Naive thymus-derived CD8-positive, alpha-beta T cell (primary cell): ENCODE data around the gene FGF22. TPM values are rescaled to one million over a fixed set of nuclear protein-coding genes. Genes with fewer than 3 reads are reported as not detected.

Source experiments
- ATAC-seq, 2 donors: fragments of 150-1000 bp; cut with Tn5 transposase in 1 of 2; sonication (Bioruptor Pico), chemical (Tn5 transposase) in 1 of 2; 1 replicate in 1 of 2; 2 replicates in 1 of 2; pipeline ENCODE4 v1.10.0; 2021; ENCODE audit warnings: mild to moderate bottlenecking in 2 of 2, moderate library complexity in 2 of 2
- POLR2A ChIA-PET: fragments of 350-600 bp; sonication (Branson Sonifier 250); formaldehyde crosslinking; loops from one replicate; lab custom pipeline; 2021; ENCODE audit warnings: antibody characterized with exemption; lab: Charles Lee
- DNase-seq, 10 donors: peaks; one replicate each; pipeline versions ENCODE4 v3.0.0 to v3.0.0-alpha.2; 2020 to 2022
- H3K27ac Mint-ChIP-seq, 10 donors: one replicate each; pipeline ENCODE4 v1.8.0; 2020 to 2022; ENCODE audit warnings: mild to moderate bottlenecking in 10 of 10, mixed read lengths in 10 of 10, moderate library complexity in 4 of 10, inconsistent platforms in 1 of 10
- H3K27me3 Mint-ChIP-seq, 5 donors: one replicate each; pipeline ENCODE4 v1.8.0; 2021 to 2022; ENCODE audit warnings: mixed read lengths in 5 of 5
- H3K36me3 Mint-ChIP-seq, 3 donors: one replicate each; pipeline ENCODE4 v1.8.0; 2020 to 2022; ENCODE audit warnings: mixed read lengths in 3 of 3, mild to moderate bottlenecking in 2 of 3, inconsistent platforms in 1 of 3
- H3K4me1 Mint-ChIP-seq, 4 donors: one replicate each; pipeline ENCODE4 v1.8.0; 2021 to 2022; ENCODE audit warnings: mixed read lengths in 4 of 4
- H3K4me3 Mint-ChIP-seq, 10 donors: one replicate each; pipeline ENCODE4 v1.8.0; 2020 to 2022; ENCODE audit warnings: mild to moderate bottlenecking in 10 of 10, mixed read lengths in 10 of 10, moderate library complexity in 6 of 10, inconsistent platforms in 1 of 10
- H3K9me3 Mint-ChIP-seq, 9 donors: one replicate each; pipeline ENCODE4 v1.8.0; 2020 to 2022; ENCODE audit warnings: mixed read lengths in 9 of 9, mild to moderate bottlenecking in 3 of 9, inconsistent platforms in 1 of 9, moderate library complexity in 1 of 9
- polyA plus RNA-seq, 3 donors: library from polyadenylated mRNA; unstranded; fragments of 300-500 nt; fragmentation: Illumina TruSeq; gene quantifications; one replicate each; pipeline ENCODE4 v1.2.3, GENCODE V29; 2021
- total RNA-seq, 8 experiments: library from RNA in 2 of 8; stranded (reverse) in 2 of 8; gene quantifications; one replicate each; pipeline ENCODE4 v1.2.3 and lab custom pipeline; 2021 to 2026

The FGF22 gene
- total and polyA plus RNA-seq, 5 experiments from 2014 or later, result 2.4 to 2.6 TPM; not detected in 3

- ATAC-seq, result no peak
- Mint-ChIP-seq H3K27ac (peak overlapping the region; percentile 86 to 99 (median 98)), H3K27me3 (peaks cover 0 to 3% (median 0%) of the 10 kb centered on the region in 5 donors), H3K4me3 (peak overlapping the region; percentile 75 to 99 (median 96)), H3K36me3 (no peaks in the 10 kb centered on the region), H3K9me3 (no peaks in the 10 kb centered on the region), H3K4me1 (peaks cover 0 to 12% (median 4%) of the 10 kb centered on the region in 4 donors)
- POLR2A ChIA-PET, result interaction anchor here (0.6 to 1.5 kb wide), 4 partner anchors 20 to 175 kb away, joined by 4 to 5 read pairs (median 4); no protein-coding TSS in a partner anchor
- DNase-seq, result peak in 8 of 10 donors; percentile 34 to 92 (median 62)
Measured at GRCh38 chr19:681029-682019, 41.6 kb downstream of the FGF22 start.

DNA sequence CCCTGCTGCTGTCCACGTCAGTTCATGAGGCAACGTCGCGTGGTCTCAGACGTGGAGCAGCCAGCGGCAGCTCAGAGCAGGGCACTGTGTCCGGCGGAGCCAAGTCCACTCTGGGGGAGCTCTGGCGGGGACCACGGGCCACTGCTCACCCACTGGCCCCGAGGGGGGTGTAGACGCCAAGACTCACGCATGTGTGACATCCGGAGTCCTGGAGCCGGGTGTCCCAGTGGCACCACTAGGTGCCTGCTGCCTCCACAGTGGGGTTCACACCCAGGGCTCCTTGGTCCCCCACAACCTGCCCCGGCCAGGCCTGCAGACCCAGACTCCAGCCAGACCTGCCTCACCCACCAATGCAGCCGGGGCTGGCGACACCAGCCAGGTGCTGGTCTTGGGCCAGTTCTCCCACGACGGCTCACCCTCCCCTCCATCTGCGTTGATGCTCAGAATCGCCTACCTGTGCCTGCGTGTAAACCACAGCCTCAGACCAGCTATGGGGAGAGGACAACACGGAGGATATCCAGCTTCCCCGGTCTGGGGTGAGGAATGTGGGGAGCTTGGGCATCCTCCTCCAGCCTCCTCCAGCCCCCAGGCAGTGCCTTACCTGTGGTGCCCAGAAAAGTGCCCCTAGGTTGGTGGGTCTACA lies 43.1 kb downstream of the FGF22 start:
- POLR2A ChIA-PET, result interaction anchor here (0.7 kb wide), 1 partner anchor 34 kb away, joined by 3 read pairs; no protein-coding TSS in a partner anchor
- Mint-ChIP-seq H3K36me3 (no peaks in the 10 kb centered on the region), H3K4me1 (peaks cover 0 to 12% (median 4%) of the 10 kb centered on the region in 4 donors), H3K4me3 (no peak overlapping the region), H3K27ac (peak overlapping the region in 3 of 10 donors; percentile 43 to 86 (median 57)), H3K27me3 (no peaks in the 10 kb centered on the region), H3K9me3 (no peaks in the 10 kb centered on the region)
- DNase-seq (no peak), ATAC-seq (no peak)

- no peaks in the 10 kb centered on the region for H3K9me3 Mint-ChIP-seq
- no peak overlapping the region for H3K4me3 Mint-ChIP-seq
- no peaks in the 10 kb centered on the region for H3K36me3 Mint-ChIP-seq
Measured at GRCh38 chr19:685454-685931, 45.8 kb downstream of the FGF22 start.

DNA sequence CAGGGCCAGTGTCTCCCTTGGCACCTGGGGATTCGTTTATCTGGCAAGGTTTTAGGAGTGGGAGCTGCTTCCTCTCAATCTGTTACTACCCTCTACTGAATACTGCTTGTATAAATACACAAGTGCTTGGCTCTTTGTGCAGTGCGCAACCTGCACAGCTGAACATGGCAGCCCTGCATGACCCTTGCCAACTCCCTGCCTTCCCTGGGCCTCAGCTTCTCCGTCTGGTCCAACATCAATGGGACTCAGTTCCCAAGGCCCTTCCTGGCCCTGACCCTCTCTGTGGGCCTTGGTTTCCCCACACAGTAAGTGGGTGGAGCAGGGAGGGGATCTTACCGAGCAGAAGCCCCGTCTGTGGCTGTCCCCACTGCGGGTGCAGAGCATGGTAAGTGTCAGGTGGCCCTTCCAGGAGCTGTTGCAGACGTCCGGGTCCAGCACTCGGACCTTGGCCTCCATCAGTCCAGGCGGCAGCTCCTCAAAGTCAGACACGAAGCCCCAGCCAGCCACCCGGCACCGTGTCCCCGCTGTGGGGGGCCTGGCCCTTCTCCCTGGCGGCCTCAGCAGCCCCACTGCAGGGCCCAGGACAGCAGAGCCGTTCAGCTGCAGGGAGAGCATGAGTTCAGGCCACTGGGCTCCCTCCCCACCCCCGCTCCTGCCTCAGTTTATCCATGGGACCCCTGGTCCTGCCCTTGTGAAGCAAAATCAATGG lies 47.1 kb downstream of the FGF22 start:
- no peak for ATAC-seq
- no peaks in the 10 kb centered on the region for H3K9me3 Mint-ChIP-seq
- H3K27me3 Mint-ChIP-seq, result no peaks in the 10 kb centered on the region
- POLR2A ChIA-PET, result no interaction called here
- DNase-seq, result no peak
- H3K27ac Mint-ChIP-seq, result peak overlapping the region in 1 of 10 donors; percentile 18
- no peak overlapping the region for H3K4me3 Mint-ChIP-seq
- H3K4me1 Mint-ChIP-seq, result no peaks in the 10 kb centered on the region
- no peaks in the 10 kb centered on the region for H3K36me3 Mint-ChIP-seq

More at GRCh38 chr19:685454-685931, 45.8 kb downstream of the FGF22 start:
- POLR2A ChIA-PET, result no interaction called here
- no peaks in the 10 kb centered on the region for H3K27me3 Mint-ChIP-seq
- no peak for ATAC-seq
- no peak for DNase-seq
- H3K27ac Mint-ChIP-seq, result no peak overlapping the region
- peaks cover 0 to 3% (median 3%) of the 10 kb centered on the region in 4 donors for H3K4me1 Mint-ChIP-seq

- Mint-ChIP-seq H3K4me1 (no peaks in the 10 kb centered on the region), H3K4me3 (no peak overlapping the region), H3K27ac (peak overlapping the region in 2 of 10 donors; percentile 62 to 67), H3K27me3 (no peaks in the 10 kb centered on the region), H3K9me3 (no peaks in the 10 kb centered on the region), H3K36me3 (no peaks in the 10 kb centered on the region)
- no peak for DNase-seq
- POLR2A ChIA-PET, result no interaction called here
- no peak for ATAC-seq
Measured at GRCh38 chr19:687569-688166, 48.0 kb downstream of the FGF22 start.

DNA sequence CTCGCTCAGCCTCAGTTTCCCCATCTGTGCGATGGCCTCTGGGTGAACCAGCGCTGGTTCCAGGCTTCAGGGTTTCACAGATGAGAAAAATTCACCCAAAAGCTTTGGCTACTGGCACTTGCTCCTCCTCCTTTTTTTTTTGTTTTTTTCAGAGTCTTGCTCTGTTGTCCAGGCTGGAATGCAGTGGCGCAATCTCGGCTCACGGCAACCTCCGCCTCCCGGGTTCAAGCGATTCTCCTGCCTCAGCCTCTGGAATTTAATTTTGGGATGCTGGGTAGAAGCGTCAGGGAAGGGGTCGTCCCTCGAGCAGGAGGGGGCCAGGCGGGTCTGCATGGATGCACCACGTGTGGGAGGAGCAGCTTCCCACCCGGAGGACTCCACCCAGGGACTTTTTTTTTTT lies 48.5 kb downstream of the FGF22 start:
- POLR2A ChIA-PET, result interaction anchor here (0.7 kb wide), 1 partner anchor 54 kb away, joined by 3 read pairs; no protein-coding TSS in a partner anchor
- no peaks in the 10 kb centered on the region for H3K9me3 Mint-ChIP-seq

DNA sequence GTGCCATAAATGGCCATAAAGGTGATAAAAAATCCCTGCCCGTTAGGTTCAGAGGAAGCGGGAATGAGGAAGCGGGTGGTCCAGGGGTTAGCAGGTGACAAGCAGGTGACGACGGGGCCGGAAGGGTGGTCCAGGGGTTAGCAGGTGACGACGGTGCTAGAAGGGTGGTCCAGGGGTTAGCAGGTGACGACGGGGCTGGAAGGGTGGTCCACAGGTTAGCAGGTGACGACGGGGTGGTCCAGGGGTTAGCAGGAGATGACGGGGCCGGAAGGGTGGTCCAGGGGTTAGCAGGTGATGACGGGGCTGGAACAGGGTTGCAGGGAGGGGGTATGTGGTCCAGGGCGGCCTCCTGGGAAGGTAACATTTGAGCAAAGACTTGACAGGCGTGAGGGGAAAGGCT lies 49.3 kb downstream of the FGF22 start:
- Mint-ChIP-seq H3K36me3 (no peaks in the 10 kb centered on the region), H3K9me3 (no peaks in the 10 kb centered on the region), H3K4me3 (no peak overlapping the region), H3K27ac (peak overlapping the region in 1 of 10 donors; percentile 15), H3K27me3 (no peaks in the 10 kb centered on the region), H3K4me1 (no peaks in the 10 kb centered on the region)
- ATAC-seq (no peak), DNase-seq (no peak)
- POLR2A ChIA-PET, result no interaction called here

More for the DNA sequence above, 48.5 kb downstream of the FGF22 start:
- ATAC-seq (no peak), DNase-seq (no peak)
- H3K36me3 Mint-ChIP-seq, result no peaks in the 10 kb centered on the region
- no peak overlapping the region for H3K4me3 Mint-ChIP-seq
- no peaks in the 10 kb centered on the region for H3K27me3 Mint-ChIP-seq
- peak overlapping the region in 1 of 10 donors; percentile 62 for H3K27ac Mint-ChIP-seq
- H3K4me1 Mint-ChIP-seq, result no peaks in the 10 kb centered on the region

DNA sequence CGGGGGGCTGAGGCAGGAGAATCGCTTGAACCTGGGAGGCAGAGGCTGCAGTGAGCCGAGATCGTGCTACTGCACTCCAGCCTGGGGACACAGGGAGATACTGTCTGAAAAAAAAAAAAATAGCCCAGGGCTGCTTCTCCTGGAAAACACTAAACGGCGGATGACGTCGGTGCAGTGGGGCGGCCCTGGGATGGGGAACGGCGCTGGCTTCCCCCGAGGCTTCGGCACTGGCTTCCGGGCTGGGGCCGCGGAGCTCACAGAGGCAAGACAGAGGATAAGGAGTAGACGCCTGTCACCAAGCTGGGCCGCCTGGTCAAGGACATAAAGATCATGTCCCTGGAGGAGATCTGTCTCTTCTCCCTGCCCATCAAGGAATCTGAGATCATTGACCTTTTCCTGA lies 50.5 kb downstream of the FGF22 start:
- no peaks in the 10 kb centered on the region for H3K9me3 Mint-ChIP-seq

More for the DNA sequence above, 50.5 kb downstream of the FGF22 start:
- Mint-ChIP-seq H3K36me3 (no peaks in the 10 kb centered on the region), H3K27me3 (peaks cover 0 to 4% (median 0%) of the 10 kb centered on the region in 5 donors), H3K4me3 (no peak overlapping the region), H3K4me1 (peaks cover 0 to 8% (median under 1%) of the 10 kb centered on the region in 4 donors), H3K27ac (no peak overlapping the region)
- ATAC-seq (no peak), DNase-seq (no peak)
- POLR2A ChIA-PET, result interaction anchor here (0.7 kb wide), 1 partner anchor 12 kb away, joined by 3 read pairs; no protein-coding TSS in a partner anchor

Other genes with a start within 250 kb of the FGF22 start
- not detected for gene C2CD4C, start 230.7 kb upstream of the FGF22 start, total RNA-seq
- gene C2CD4C, start 230.7 kb upstream of the FGF22 start, polyA plus RNA-seq, result not detected
- 1 to 10 TPM; 3.6 to 4.0 TPM for gene SHC2, start 178.8 kb upstream of the FGF22 start, total RNA-seq
- gene SHC2, start 178.8 kb upstream of the FGF22 start, polyA plus RNA-seq, result 1 to 10 TPM in 1 of 3 donors, under 1 TPM in 2; 0.30 to 1.8 (median 0.41) TPM
- 1 to 10 TPM; 1.1 to 1.2 TPM for gene MADCAM1, start 143.4 kb upstream of the FGF22 start, total RNA-seq
- gene MADCAM1, start 143.4 kb upstream of the FGF22 start, polyA plus RNA-seq, result under 1 TPM; 0.17 to 0.33 (median 0.17) TPM
- 10 to 100 TPM; 31.5 to 33.0 TPM for gene TPGS1, start 132.4 kb upstream of the FGF22 start, total RNA-seq
- gene TPGS1, start 132.4 kb upstream of the FGF22 start, polyA plus RNA-seq, result 10 to 100 TPM; 31.6 to 43.3 (median 42.3) TPM
- 10 to 100 TPM; 41.7 to 46.7 TPM for gene CDC34, start 108.1 kb upstream of the FGF22 start, total RNA-seq
- gene CDC34, start 108.1 kb upstream of the FGF22 start, polyA plus RNA-seq, result 10 to 100 TPM; 20.6 to 43.5 (median 27.9) TPM
- 10 to 100 TPM; 46.9 to 55.9 TPM for gene GZMM, start 95.8 kb upstream of the FGF22 start, total RNA-seq
- 100 to 1,000 TPM; 228 to 450 (median 333) TPM for gene GZMM, start 95.8 kb upstream of the FGF22 start, polyA plus RNA-seq
- 100 to 1,000 TPM; 106 to 107 TPM for gene BSG, start 67.3 kb upstream of the FGF22 start, total RNA-seq
- gene BSG, start 67.3 kb upstream of the FGF22 start, polyA plus RNA-seq, result 100 to 1,000 TPM; 282 to 313 (median 309) TPM
- under 1 TPM; 0.49 to 0.68 TPM for gene HCN2, start 50.0 kb upstream of the FGF22 start, total RNA-seq
- gene HCN2, start 50.0 kb upstream of the FGF22 start, polyA plus RNA-seq, result under 1 TPM in 2 of 3 donors, not detected in 1; 0.03 to 0.06 TPM
- gene POLRMT, start 6.3 kb upstream of the FGF22 start, total RNA-seq, result 10 to 100 TPM; 88.4 to 92.3 TPM
- 10 to 100 TPM; 33.2 to 71.1 (median 37.4) TPM for gene POLRMT, start 6.3 kb upstream of the FGF22 start, polyA plus RNA-seq
- 100 to 1,000 TPM; 122 to 125 TPM for gene RNF126, start 23.3 kb downstream of the FGF22 start, total RNA-seq
- gene RNF126, start 23.3 kb downstream of the FGF22 start, polyA plus RNA-seq, result 10 to 100 TPM; 56.2 to 70.7 (median 61.0) TPM
- 1 to 10 TPM; 3.0 to 4.2 TPM for gene FSTL3, start 36.5 kb downstream of the FGF22 start, total RNA-seq
- 1 to 10 TPM; 2.4 to 3.2 (median 2.8) TPM for gene FSTL3, start 36.5 kb downstream of the FGF22 start, polyA plus RNA-seq
- not detected for gene PRSS57, start 55.6 kb downstream of the FGF22 start, total RNA-seq
- 1 to 10 TPM in 1 of 3 donors, not detected in 2; 1.2 TPM for gene PRSS57, start 55.6 kb downstream of the FGF22 start, polyA plus RNA-seq
- gene PALM, start 69.1 kb downstream of the FGF22 start, total RNA-seq, result not detected
- gene PALM, start 69.1 kb downstream of the FGF22 start, polyA plus RNA-seq, result not detected
- gene MISP, start 111.2 kb downstream of the FGF22 start, total RNA-seq, result not detected
- gene MISP, start 111.2 kb downstream of the FGF22 start, polyA plus RNA-seq, result not detected
- gene PTBP1, start 157.6 kb downstream of the FGF22 start, total RNA-seq, result 100 to 1,000 TPM; 321 to 323 TPM
- 100 to 1,000 TPM; 110 to 190 (median 110) TPM for gene PTBP1, start 157.6 kb downstream of the FGF22 start, polyA plus RNA-seq
- not detected for gene PLPPR3, start 182.1 kb downstream of the FGF22 start, total RNA-seq
- not detected for gene PLPPR3, start 182.1 kb downstream of the FGF22 start, polyA plus RNA-seq
- under 1 TPM; 0.21 to 0.36 TPM for gene AZU1, start 188.0 kb downstream of the FGF22 start, total RNA-seq
- gene AZU1, start 188.0 kb downstream of the FGF22 start, polyA plus RNA-seq, result not detected
- not detected for gene PRTN3, start 201.1 kb downstream of the FGF22 start, total RNA-seq
- not detected for gene PRTN3, start 201.1 kb downstream of the FGF22 start, polyA plus RNA-seq
- not detected for gene ELANE, start 212.4 kb downstream of the FGF22 start, total RNA-seq
- gene ELANE, start 212.4 kb downstream of the FGF22 start, polyA plus RNA-seq, result not detected
- 1 to 10 TPM; 2.4 to 3.9 TPM for gene CFD, start 219.8 kb downstream of the FGF22 start, total RNA-seq
- 1 to 10 TPM; 3.6 to 10.0 (median 4.3) TPM for gene CFD, start 219.8 kb downstream of the FGF22 start, polyA plus RNA-seq